Mammary epithelial cell (primary cell): ENCODE measurements around the gene FGF12.

Experiments
- EZH2 ChIP-seq: IDR thresholded peaks from 2 replicates; pipeline ENCODE4 v1.6.1; 2012; ENCODE audit warnings: low read length, inconsistent platforms, borderline replicate concordance
- TF ChIP-seq, protein P1 (sequence below), 2 donors: IDR thresholded peaks in 1 of 2; conservative IDR thresholded peaks in 1 of 2; 2 replicates each; pipeline ENCODE4 v1.5.1; 2011 to 2012; ENCODE audit warnings: inconsistent platforms in 2 of 2, low read length in 2 of 2, mild to moderate bottlenecking in 2 of 2, control low read depth in 1 of 2, low read depth in 1 of 2; ENCODE audit not compliant: insufficient read depth in 1 of 2; ENCODE audit errors: extremely low read depth in 1 of 2

DNA sequence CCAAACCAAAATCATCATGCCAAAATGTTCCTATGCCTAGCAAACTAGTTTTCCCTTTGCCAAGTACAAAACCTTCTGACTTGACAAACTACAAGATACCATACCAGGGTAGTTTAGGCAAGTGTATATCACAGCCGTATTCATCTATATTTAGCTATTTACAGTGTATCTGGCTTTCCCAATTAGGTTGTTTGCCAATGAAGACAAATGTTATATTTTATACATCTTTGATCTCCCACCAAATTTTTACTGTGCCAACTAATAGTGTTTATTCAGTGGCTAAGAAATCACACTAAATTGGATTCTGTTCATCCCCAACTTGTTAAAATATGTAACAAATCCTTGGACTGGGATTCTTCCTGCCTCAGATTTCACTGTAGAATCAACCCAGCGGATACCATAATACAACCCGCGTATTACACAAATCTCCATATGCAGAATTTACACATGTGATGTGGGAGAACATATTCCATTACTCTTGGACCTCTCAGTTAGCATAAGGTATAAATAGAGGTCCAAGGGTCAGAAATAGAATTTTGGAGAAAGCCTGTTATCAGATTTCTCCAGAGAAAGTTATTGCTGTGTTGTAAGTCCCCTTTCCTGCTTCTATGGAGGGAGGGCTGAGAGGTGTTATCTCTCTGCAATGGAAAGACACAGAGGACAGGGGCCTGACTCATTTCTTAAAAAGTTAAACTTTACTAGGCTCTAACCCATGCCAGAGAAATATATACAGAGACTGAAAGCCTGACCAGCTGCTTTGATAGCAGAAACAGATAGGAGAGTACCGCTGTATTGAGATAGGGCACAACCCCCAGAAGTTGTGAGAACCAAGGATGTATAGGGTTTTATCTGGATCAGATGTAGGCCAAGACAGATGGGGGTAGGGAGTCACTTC, 467.0 kb downstream of the FGF12 start:
- TF ChIP-seq, protein P1, sequence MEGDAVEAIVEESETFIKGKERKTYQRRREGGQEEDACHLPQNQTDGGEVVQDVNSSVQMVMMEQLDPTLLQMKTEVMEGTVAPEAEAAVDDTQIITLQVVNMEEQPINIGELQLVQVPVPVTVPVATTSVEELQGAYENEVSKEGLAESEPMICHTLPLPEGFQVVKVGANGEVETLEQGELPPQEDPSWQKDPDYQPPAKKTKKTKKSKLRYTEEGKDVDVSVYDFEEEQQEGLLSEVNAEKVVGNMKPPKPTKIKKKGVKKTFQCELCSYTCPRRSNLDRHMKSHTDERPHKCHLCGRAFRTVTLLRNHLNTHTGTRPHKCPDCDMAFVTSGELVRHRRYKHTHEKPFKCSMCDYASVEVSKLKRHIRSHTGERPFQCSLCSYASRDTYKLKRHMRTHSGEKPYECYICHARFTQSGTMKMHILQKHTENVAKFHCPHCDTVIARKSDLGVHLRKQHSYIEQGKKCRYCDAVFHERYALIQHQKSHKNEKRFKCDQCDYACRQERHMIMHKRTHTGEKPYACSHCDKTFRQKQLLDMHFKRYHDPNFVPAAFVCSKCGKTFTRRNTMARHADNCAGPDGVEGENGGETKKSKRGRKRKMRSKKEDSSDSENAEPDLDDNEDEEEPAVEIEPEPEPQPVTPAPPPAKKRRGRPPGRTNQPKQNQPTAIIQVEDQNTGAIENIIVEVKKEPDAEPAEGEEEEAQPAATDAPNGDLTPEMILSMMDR (conservative IDR thresholded peaks at IDR 0.05 in 1 of 2, IDR thresholded peaks at IDR 0.05 in 1 of 2; ENCODE audit: extremely low read depth in 1 of 2, insufficient read depth in 1 of 2, low read depth in 1 of 2, low read length in 2 of 2): no peak
- no peak for TF ChIP-seq EZH2
